Effector memory CD8-positive, alpha-beta T cell (primary cell): ENCODE measurements around the gene ATXN10.
A peak's percentile ranks its signal among the peaks of the same experiment; 100 is the strongest.

ENCODE experiments used
- ATAC-seq: fragments of 150-1000 bp; cut with Tn5 transposase; replicated peaks from 2 replicates; pipeline ENCODE4 v1.10.0; 2021; ENCODE audit warnings: mild to moderate bottlenecking, moderate library complexity
- DNase-seq, 3 experiments: peaks; one replicate each; pipeline ENCODE4 v3.0.0; 2021
- H3K27ac Mint-ChIP-seq, 2 donors: one replicate each; pipeline ENCODE4 v1.8.0; 2022; ENCODE audit warnings: mild to moderate bottlenecking in 2 of 2, mixed read lengths in 2 of 2, moderate library complexity in 2 of 2
- H3K27me3 Mint-ChIP-seq, 2 donors: one replicate each; pipeline ENCODE4 v1.8.0; 2022; ENCODE audit warnings: mixed read lengths in 2 of 2
- H3K36me3 Mint-ChIP-seq: one replicate; pipeline ENCODE4 v1.8.0; 2022; ENCODE audit warnings: mild to moderate bottlenecking, moderate library complexity, mixed read lengths; ENCODE audit not compliant: insufficient read depth
- H3K4me1 Mint-ChIP-seq, 2 donors: one replicate each; pipeline ENCODE4 v1.8.0; 2022; ENCODE audit warnings: low read depth in 2 of 2, mixed read lengths in 2 of 2
- H3K4me3 Mint-ChIP-seq, 2 donors: one replicate each; pipeline ENCODE4 v1.8.0; 2022; ENCODE audit warnings: mild to moderate bottlenecking in 2 of 2, mixed read lengths in 2 of 2, moderate library complexity in 2 of 2
- H3K9me3 Mint-ChIP-seq, 2 donors: one replicate each; pipeline ENCODE4 v1.8.0; 2022; ENCODE audit warnings: mixed read lengths in 2 of 2

The ATXN10 gene

DNA sequence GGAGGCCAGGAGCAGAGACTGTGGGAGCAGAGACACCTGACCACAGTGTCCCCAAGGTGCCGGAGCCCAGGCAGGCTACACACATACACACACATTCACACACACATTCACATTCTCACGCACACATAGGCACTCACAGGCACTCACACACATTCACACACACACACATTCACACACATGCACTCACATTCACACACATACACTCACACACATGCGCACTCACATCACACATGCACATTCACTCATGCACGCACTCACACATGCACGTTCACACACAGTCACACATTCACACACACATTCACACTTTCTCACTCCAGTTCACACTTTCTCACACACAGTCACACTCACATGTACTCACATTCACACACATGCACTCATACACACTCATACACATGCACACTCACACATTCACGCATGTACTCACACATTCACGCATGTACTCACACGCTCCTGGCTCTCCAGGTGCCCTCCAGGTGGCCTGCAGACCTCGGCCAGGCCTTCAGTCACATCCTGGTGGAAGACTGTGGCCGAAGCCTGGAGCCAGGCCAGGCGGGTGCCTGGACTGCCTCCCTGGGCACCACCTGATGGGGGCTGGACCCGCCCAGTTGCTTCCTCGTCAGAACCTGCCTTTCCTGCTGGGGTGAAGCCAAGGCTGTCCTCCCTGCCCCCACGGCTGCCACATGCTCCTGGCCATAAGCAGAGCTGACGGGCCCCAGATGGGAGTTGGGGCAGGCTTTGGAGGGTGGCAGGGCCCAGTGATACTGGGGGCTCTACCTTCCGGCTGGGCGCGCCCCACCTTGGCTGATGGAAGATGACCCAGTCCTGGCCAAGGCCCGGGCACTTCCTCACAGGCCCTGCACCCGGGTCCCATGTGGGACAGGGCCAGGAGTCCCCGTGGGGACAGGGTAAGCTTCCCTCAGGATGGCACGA is 215.8 kb downstream of the ATXN10 start:
- no peak for DNase-seq
- Mint-ChIP-seq H3K27me3 (peaks cover 15 to 57% of the 10 kb centered on the region in 2 donors), H3K4me1 (peaks cover 0 to 2% of the 10 kb centered on the region in 2 donors), H3K36me3 (no peaks in the 10 kb centered on the region), H3K4me3 (no peak overlapping the region), H3K9me3 (no peaks in the 10 kb centered on the region), H3K27ac (no peak overlapping the region)
- no peak for ATAC-seq

DNA sequence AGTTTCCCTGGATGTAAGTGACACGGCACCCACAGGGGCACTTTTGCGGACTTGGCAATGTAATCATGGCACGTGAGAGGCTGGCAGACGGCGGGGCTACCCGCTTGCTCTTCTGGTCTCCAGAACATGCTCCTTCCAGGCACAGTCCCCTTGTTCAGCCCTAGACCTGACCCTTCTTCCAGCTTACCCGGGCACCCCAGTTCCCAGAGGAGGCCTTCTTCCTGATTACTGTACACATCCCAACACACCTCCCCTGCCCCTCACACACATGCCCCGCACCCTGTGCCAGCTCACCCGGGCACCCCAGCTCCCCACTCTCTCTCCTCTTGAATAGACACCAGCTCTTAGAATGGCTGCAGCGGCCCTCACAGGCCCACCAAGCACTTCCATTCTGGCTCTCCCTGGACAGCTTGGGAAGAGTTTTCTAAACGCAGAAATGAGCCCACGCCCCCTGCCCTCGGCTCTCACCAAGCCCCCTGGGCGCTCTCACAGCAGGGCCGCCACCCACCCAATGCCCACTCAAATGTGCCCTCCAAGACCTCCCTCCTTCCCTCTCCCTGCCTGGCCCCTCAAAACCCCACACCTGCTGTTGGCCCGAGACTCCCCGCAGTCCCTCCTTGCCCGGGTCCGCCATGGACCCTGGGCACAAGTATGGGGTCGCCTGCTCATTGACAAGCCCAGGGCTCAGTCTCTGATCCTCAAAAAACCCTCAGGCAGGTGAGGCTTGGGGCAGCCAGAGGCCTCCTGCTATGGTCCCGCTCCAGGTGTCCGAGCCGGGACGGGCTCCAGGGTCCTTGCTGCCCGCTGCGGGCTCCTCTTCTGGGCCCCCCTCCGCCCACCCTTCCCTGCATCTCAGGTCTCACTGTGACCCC is 216.8 kb downstream of the ATXN10 start:
- Mint-ChIP-seq H3K36me3 (no peaks in the 10 kb centered on the region), H3K4me3 (no peak overlapping the region), H3K4me1 (peaks cover 0 to 2% of the 10 kb centered on the region in 2 donors), H3K9me3 (no peaks in the 10 kb centered on the region), H3K27me3 (peaks cover 9 to 56% of the 10 kb centered on the region in 2 donors), H3K27ac (peak overlapping the region in 1 of 2 donors; percentile 1)
- no peak for DNase-seq
- no peak for ATAC-seq

DNA sequence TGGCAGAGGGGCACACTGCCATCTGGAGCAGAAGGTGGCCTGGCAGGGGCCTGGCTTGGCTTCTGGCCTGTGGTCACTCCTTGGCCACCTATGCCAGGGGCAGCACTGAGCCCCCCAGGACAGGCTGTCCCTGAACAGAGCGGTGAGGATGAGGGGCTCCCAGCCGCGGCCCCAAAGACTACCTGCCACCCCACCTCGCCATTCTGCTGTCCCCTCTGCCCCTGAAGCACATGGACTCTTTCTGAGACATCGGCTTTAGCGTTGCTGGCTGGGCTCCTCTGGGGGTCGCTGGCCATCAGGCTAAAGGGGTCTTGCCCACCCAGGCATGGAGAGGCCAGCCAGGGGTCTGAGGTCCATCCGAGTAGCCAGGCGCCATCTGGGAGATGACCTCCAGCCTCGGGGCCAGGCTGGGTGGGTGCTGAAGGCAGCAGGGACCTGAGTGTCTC is 217.5 kb downstream of the ATXN10 start:
- ATAC-seq, result no peak
- DNase-seq, result no peak
- peaks cover 0 to 2% of the 10 kb centered on the region in 2 donors for H3K4me1 Mint-ChIP-seq
- H3K27me3 Mint-ChIP-seq, result peaks cover 5 to 52% of the 10 kb centered on the region in 2 donors
- no peaks in the 10 kb centered on the region for H3K36me3 Mint-ChIP-seq
- H3K27ac Mint-ChIP-seq, result no peak overlapping the region
- H3K9me3 Mint-ChIP-seq, result no peaks in the 10 kb centered on the region
- no peak overlapping the region for H3K4me3 Mint-ChIP-seq

DNA sequence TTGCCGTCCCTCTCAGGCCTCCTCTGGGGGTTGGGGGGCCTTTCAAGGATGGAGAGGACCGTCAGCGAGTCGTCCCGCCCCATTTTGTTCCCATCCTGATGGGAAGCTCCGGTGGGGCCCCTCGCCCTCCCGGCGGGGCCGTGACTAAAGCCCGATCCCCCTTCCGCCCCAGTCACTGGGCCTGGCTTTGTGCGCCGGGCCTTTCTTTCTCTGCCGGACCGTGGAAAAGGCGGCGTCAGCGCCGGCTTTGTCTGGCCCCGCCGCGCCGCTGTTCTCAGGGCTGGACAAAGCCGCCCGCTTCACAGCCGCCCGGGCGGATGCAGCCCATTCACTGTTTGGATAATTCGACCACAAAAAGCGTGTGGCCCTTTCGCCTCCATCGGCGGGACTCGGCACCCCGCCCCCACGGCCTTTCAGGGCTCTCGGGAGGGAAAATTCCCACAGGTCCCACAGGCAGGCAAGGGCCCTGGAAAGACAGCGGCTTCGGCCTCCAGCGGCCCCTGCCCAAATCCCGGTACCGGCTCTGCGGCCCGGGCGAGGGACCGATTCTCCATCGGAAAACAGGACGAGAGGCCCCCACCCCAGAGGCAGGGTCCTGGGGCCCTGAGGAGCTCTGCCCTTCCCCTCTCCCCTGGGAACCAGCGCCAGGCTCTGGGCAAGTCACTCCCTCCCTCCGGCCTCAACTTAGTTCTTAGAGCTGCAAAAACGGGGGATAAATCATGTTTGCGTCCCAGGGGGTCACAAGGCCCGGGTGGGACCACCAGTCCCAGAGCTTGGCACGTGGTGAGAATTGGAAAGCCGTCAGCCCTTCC is 218.1 kb downstream of the ATXN10 start:
- ATAC-seq, result no peak
- H3K4me3 Mint-ChIP-seq, result no peak overlapping the region
- peaks cover 0 to 2% of the 10 kb centered on the region in 2 donors for H3K4me1 Mint-ChIP-seq
- no peak overlapping the region for H3K27ac Mint-ChIP-seq
- DNase-seq, result no peak
- H3K9me3 Mint-ChIP-seq, result no peaks in the 10 kb centered on the region
- no peaks in the 10 kb centered on the region for H3K36me3 Mint-ChIP-seq
- H3K27me3 Mint-ChIP-seq, result peaks cover 5 to 48% of the 10 kb centered on the region in 2 donors

DNA sequence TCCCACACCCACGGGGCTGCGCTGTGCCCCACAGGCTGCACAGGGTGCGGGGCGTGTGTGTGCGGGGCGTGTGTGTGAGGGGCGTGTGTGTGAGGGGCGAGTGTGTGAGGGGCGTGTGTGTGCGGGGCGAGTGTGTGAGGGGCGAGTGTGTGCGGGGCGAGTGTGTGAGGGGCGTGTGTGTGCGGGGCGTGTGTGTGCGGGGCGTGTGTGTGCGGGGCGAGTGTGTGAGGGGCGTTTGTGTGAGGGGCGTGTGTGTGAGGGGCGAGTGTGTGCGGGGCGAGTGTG is 218.7 kb downstream of the ATXN10 start:
- H3K36me3 Mint-ChIP-seq, result no peaks in the 10 kb centered on the region
- H3K27me3 Mint-ChIP-seq, result peaks cover 5 to 46% of the 10 kb centered on the region in 2 donors
- DNase-seq (no peak), ATAC-seq (no peak)
- H3K27ac Mint-ChIP-seq, result no peak overlapping the region
- no peaks in the 10 kb centered on the region for H3K4me1 Mint-ChIP-seq
- no peak overlapping the region for H3K4me3 Mint-ChIP-seq
- H3K9me3 Mint-ChIP-seq, result no peaks in the 10 kb centered on the region

DNA sequence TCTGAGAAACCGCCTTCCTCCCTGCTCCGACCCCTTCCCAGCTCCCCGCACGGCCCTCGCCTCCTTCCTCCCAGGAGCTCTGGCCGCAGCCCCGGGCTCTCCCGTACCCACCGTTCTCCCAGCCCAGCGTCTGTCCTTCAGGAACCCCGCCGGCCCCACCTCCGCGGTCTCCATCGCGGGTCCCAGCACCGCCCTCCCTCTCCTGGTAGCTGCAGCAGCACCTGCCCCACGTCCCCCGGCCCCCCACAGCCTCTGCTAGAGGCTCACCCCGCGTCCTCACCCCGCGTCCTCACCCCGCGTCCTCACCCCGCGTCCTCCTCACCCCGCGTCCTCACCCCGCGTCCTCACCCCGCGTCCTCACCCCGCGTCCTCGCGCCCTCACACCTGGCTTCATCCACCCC is 219.4 kb downstream of the ATXN10 start:
- DNase-seq (no peak), ATAC-seq (no peak)
- Mint-ChIP-seq H3K27ac (no peak overlapping the region), H3K9me3 (no peaks in the 10 kb centered on the region), H3K36me3 (no peaks in the 10 kb centered on the region), H3K4me3 (no peak overlapping the region), H3K4me1 (no peaks in the 10 kb centered on the region), H3K27me3 (peaks cover 5 to 47% of the 10 kb centered on the region in 2 donors)

DNA sequence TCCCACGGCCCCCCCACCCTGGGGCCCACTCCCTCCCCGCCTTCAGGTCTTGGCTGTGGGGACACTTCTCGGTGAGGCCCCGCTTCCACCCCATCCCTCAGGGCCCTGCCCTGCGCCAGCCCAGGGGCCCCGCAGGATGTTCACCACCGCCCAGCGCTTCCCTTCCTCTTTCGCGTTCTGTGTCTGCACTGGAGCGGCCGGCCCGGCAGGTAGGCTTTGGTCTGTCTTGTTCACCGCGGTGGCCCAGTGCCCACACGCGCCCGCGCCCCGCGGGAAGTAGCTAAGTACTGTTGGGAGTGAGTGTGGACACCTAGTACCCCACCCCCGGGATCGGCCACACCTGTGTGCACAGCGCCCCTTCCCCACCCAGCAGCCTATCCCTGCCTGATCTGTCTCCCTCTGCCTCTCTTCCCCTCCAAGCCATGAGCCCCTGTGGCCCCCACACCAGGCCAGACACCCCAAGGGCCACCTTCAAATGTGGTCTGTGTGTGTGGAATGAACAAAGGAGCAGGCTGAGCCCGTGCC is 219.9 kb downstream of the ATXN10 start:
- peaks cover 5 to 46% of the 10 kb centered on the region in 2 donors for H3K27me3 Mint-ChIP-seq
- H3K36me3 Mint-ChIP-seq, result no peaks in the 10 kb centered on the region
- H3K4me1 Mint-ChIP-seq, result no peaks in the 10 kb centered on the region
- H3K4me3 Mint-ChIP-seq, result no peak overlapping the region
- H3K9me3 Mint-ChIP-seq, result no peaks in the 10 kb centered on the region
- H3K27ac Mint-ChIP-seq, result no peak overlapping the region
- ATAC-seq (no peak), DNase-seq (no peak)

DNA sequence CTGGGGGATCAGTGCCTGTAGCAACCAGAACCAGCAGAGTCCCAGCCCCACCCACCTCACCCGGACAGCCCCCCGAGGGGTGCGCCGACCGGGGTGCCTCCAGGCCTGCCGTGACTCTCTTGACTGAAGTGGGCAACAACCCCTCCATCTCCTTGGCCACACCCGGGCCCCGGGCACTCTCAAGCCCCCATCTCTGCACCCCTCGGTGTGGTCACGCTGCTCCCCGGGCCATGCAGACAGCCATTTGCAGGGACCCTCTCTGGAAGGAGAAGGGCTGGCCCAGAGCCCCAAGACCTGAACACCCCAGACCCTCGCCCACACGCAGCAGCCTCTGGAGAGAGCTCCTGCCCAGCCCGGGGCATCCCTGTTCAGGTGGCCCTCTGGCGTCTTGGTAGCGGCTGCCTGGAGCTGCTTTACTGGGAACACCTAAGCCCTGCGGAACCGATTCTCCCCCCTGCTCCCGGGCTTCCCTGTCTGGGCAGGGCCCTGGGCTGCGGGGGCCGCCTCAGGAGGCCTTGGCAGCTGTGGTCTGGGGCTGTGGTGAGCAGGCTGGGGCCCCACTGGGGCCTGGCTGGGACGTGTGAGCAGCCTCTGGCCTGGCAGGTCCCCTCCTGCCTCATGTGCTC is 220.5 kb downstream of the ATXN10 start:
- H3K4me3 Mint-ChIP-seq, result no peak overlapping the region
- ATAC-seq, result no peak
- no peak for DNase-seq
- H3K27me3 Mint-ChIP-seq, result peaks cover 5 to 48% of the 10 kb centered on the region in 2 donors
- no peaks in the 10 kb centered on the region for H3K4me1 Mint-ChIP-seq
- H3K9me3 Mint-ChIP-seq, result no peaks in the 10 kb centered on the region
- no peaks in the 10 kb centered on the region for H3K36me3 Mint-ChIP-seq
- H3K27ac Mint-ChIP-seq, result no peak overlapping the region

DNA sequence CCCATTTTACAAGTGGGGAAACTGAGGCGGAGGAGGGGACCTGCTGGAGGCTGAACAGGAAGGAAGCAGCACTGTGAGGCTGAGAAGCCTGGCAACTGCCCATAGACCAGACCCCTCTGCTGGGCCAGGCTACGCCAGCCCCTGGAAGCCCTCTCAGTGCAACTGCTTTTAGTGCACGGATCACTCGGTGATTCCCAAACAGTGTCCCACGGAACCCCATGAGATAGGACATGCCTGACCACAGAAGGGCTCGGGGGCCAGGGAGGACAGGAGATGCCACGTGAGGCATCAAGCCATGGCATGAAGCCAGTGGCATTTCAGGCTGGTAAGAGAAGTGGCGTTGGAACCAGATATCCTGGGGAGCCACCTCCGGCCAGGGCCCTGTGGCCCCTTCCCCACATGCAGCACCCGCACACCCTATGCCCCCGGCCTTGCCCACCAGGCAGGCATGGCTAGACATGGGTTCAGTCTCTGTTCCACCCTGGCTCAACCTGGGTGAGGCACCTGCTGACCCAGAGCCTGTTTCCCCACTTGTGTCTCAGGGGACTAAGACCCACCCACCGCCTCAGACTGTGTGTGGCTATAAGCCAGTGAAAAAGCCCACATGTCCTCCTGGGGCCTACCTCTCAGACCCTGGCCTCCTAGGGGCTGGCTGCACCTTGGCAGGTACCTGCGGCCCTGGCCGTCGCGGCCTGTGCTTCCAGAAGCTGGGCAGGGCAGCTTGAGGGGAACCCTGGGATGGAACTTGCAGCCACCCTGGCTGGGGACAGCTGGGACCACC is 221.2 kb downstream of the ATXN10 start:
- H3K27me3 Mint-ChIP-seq, result peaks cover 5 to 56% of the 10 kb centered on the region in 2 donors
- ATAC-seq (no peak), DNase-seq (no peak)
- H3K4me1 Mint-ChIP-seq, result no peaks in the 10 kb centered on the region
- H3K9me3 Mint-ChIP-seq, result no peaks in the 10 kb centered on the region
- no peak overlapping the region for H3K4me3 Mint-ChIP-seq
- no peaks in the 10 kb centered on the region for H3K36me3 Mint-ChIP-seq
- H3K27ac Mint-ChIP-seq, result no peak overlapping the region

DNA sequence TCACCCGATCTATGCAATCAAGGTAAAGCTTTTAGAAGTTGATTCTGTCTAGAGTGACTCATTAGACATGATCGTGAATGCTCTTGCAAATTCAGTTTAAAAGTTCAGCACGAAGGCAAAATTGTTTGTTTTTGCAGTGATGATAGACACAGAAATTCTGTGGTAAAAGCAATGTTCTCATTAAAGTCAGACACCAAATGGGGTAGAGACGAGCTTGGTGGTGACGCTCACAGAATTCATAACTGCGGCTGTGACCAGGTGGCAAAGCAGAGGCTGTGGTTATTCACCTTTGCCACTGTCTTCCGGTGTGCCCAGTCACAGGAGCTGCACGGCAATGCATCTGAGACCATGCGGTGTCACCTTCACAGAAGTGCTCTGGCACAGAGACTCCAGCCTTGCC is 221.9 kb downstream of the ATXN10 start:
- ATAC-seq (peak; percentile 89), DNase-seq (peak in 1 of 3 experiments; percentile 13)
- H3K9me3 Mint-ChIP-seq, result no peaks in the 10 kb centered on the region
- no peak overlapping the region for H3K4me3 Mint-ChIP-seq
- peaks cover under 1 to 51% of the 10 kb centered on the region in 2 donors for H3K27me3 Mint-ChIP-seq
- H3K36me3 Mint-ChIP-seq, result no peaks in the 10 kb centered on the region
- H3K4me1 Mint-ChIP-seq, result no peaks in the 10 kb centered on the region
- no peak overlapping the region for H3K27ac Mint-ChIP-seq
